Measurements from ENCODE around the gene NCBP1.
"Not testable (repeated sequence)": the region's sequence is repeated elsewhere in the genome, so short reads cannot be mapped to it uniquely, and the experiment has no call there.

The NCBP1 gene, protein sequence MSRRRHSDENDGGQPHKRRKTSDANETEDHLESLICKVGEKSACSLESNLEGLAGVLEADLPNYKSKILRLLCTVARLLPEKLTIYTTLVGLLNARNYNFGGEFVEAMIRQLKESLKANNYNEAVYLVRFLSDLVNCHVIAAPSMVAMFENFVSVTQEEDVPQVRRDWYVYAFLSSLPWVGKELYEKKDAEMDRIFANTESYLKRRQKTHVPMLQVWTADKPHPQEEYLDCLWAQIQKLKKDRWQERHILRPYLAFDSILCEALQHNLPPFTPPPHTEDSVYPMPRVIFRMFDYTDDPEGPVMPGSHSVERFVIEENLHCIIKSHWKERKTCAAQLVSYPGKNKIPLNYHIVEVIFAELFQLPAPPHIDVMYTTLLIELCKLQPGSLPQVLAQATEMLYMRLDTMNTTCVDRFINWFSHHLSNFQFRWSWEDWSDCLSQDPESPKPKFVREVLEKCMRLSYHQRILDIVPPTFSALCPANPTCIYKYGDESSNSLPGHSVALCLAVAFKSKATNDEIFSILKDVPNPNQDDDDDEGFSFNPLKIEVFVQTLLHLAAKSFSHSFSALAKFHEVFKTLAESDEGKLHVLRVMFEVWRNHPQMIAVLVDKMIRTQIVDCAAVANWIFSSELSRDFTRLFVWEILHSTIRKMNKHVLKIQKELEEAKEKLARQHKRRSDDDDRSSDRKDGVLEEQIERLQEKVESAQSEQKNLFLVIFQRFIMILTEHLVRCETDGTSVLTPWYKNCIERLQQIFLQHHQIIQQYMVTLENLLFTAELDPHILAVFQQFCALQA

DNA sequence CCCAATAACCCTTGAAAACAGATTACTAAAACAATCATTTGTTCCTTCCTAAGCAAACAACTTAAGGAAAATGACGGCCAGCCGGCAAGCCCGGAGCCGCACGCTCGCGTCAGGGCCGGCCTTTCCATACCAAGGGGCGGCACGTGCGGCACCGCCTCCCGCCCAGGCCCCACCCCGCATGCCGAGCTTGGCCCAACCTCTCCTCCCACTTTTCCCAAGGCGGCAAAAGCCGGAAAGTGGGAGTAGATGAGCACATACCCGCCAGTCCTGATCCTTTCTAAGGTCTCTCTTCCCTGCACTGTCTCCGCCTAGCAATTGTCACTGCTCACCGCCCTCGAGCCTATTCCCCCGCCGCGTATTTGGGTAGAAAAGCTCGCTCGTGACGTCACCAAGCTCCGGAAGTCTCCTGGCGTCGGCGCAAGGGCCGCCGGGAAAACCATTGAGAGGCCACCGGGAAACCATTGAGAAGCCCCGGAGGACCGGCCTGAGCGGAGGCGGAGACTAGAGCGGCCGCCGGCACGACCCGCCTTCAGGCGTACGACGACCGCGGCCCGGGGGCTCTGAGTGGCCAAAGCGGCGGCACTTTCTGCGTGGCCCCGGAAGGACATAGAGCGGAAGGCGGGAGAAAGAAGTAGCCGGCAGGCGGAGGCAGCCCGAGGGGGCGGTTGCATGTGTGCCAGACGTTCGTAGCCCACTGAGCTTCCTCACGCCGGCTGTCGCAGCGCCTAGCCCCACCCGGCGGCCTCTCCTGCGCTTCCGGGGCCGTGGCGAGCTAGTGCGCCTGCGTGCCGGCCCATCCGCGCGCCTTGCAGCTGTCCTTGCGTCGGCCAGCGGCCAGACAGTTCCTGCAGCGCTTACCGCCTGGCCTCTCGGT is at the start of gene NCBP1, which contains the start of gene TSTD2:
NCBP1 (plus strand) TSS at position 837 of the 874 bp plus-strand sequence. CDS start 61 bp downstream, outside the sequence.
TSTD2 (minus strand) TSS at position 384 of the 874 bp plus-strand sequence. CDS start 5,806 bp downstream, outside the sequence.
- peak; percentile 91 to 93 for DNase-seq (ENCODE audit: low read depth in 2 of 2)

DNA sequence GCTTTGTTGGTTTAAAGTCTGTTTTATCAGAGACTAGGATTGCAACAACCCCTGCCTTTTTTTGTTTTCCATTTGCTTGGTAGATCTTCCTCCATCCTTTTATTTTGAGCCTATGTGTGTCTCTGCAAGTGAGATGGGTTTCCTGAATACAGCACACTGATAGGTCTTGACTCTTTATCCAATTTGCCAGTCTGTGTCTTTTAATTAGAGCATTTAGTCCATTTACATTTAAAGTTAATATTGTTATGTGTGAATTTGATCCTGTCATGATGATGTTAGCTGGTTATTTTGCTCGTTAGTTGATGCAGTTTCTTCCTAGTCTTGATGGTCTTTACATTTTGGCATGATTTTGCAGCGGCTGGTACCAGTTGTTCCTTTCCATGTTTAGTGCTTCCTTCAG is 48.8 kb upstream of the NCBP1 start:
- DNase-seq (ENCODE audit: low read depth in 2 of 2), result not testable (repeated sequence)

GRCh38 chr9:97586909-97587308 is 46.7 kb upstream of the NCBP1 start:
- DNase-seq (ENCODE audit: low read depth in 2 of 2), result not testable (repeated sequence)

DNA sequence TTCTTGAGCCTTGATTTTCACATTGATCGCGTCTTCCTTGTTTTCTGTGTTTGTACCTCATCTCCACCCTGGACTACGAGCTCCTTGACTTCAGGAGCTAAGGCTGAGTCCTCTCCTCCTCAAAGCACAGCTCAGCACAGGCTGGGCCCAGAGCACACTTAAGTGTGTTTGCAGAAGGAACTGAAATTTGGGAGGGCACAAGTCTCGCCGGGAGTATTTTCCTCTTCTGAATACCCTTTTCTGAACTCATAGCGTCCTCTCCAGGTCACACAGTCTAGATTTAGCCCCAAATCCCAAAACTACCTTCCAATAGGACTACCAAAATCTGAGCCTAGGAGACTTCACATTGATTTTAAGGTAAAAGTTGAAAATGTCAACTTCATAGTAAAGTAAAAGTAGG is 42.1 kb upstream of the NCBP1 start:
- no peak for DNase-seq (ENCODE audit: low read depth in 2 of 2)

GRCh38 chr9:97592126-97592525 is 41.5 kb upstream of the NCBP1 start:
- DNase-seq (ENCODE audit: low read depth in 2 of 2), result no peak

GRCh38 chr9:97593960-97594359 is 39.7 kb upstream of the NCBP1 start:
- no peak for DNase-seq (ENCODE audit: low read depth in 2 of 2)

DNA sequence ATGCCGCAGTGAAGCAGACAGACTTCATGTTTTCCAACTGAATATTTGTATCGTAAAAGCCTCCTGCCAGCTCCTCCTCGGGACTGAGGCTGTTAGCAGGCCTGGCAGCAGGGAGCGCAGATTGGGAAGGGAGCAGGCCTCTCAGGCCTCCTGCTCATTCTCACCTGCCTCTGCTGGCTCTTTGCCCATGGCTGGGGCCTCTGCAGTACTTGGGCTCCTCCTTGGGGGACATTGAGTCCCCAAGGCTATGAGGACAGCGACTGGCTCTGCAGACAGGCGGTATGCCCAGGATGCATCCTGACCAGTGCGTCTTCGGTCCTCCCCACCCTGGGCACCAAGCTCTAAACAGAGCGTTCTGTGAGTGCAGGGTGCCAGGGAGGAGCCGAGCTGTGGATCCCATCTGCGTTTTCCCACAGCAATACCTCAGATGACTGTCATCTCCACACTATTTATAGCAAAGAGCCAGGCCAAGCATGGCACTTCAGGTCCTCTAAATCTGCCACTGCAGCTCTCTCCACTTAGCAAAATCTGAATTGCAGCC is 39.2 kb upstream of the NCBP1 start:
- no peak for DNase-seq (ENCODE audit: low read depth in 2 of 2)

- DNase-seq (ENCODE audit: low read depth in 2 of 2), result no peak
These were observed 36.7 kb upstream of the NCBP1 start for GRCh38 chr9:97596906-97597305.

GRCh38 chr9:97598461-97599288 is 34.9 kb upstream of the NCBP1 start:
- DNase-seq (ENCODE audit: low read depth in 2 of 2), result peak; percentile 54 to 62

DNA sequence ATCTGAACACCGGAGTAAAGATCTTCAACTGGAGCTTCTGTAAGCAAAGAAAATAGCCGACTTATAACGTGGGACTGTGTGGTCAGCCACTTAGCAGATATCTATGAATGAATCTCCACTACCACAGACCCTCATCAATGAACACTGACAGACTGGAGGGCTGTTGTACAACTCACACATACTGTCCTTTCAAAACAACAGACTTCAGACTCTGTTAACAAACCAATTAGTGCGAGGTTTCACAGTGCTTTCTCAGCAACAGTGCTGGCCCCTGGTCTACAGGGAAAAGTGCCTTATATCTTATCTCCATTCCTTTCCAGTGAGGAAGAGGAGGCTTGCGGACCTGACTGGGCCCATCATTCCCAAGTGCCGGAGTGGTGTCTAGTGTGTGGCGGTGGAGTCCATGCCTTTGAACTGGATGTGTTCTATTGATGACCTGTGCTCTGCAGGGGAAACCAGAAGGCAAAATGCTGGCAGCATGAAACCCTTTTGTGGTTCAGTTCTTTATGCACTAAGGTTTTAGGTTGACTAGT is 34.2 kb upstream of the NCBP1 start:
- no peak for DNase-seq (ENCODE audit: low read depth in 2 of 2)

DNA sequence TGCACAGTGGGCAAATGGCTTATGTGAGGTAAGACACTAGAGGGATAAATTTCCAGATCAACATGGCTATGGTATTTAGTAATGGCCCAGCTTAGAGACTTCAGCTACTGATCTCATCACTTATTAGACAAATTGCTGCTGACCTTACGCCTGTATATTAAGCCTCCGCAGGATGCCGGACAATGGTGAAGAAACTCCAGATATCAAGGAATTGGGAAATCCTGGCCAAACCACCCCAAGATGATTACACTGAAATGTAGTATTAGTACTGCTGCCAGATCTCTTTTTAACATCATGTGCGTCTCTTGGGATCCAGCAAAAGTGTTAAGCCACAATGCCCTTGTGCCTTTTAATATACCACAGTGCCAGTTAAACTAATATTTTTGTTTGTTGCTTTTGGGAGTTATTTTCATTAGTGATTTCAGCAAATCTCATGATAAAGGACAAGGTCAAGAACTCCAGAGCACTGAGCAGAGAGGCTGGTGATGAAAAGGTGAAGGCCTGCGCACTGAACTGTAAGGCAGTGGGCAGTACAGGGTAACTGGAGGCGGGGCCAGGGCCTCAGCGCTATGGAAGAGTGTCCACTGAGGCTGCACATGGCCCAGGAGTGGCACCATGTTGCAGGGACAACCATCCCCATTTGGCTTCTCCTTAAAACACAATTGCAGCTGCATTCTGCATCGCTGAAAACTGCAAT is 32.9 kb upstream of the NCBP1 start:
- DNase-seq (ENCODE audit: low read depth in 2 of 2), result no peak

DNA sequence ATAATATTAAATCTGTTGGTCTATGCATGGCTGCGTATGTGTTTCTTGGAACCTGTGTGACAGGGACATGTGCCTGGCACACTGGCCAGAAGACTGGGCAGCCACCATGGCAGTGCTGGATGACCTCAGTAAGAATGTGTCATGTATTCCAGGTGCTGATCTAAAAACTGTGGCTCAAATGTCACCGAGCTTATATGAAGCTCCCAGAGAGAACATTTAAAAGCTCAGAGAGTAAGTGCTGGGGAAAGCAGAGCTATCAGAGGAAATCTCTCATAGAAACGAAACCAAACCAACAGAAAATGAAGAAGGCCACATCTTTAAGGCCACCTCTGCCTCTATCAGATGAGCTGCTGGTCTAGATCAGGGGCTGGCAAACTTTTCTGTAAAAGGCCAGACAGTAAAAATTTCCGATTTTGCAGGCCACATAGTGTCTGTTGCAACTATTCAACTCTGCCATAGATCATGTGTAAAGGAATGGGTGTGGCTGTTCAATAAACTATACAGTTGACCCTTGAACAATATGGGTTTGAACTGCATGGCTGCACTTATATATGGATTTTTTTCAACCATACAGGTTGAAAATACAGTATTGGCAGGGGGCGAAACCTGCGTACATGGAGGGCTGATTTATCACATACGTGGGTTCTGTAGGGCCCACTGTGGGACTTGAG is 32.3 kb upstream of the NCBP1 start:
- no peak for DNase-seq (ENCODE audit: low read depth in 2 of 2)

DNA sequence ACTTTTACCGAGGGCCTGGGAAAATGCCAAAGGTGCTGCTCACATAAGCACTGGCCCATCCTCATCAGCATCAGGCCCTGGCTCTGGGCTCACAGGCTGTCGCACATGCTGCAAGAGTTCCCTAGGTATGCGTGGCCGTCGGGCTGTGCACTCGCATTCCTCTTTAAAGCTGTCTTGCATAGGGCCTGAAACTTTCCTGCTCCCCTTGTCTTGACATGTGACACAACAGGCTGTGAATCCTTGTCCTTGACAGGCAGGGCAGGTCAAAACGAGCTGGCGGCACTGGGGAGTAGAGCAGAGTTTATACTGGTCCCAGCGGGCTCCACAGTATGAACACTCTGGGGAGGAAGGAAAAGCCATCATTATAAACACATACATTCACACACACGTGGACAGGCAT is 31.2 kb upstream of the NCBP1 start:
- no peak for DNase-seq (ENCODE audit: low read depth in 2 of 2)

DNA sequence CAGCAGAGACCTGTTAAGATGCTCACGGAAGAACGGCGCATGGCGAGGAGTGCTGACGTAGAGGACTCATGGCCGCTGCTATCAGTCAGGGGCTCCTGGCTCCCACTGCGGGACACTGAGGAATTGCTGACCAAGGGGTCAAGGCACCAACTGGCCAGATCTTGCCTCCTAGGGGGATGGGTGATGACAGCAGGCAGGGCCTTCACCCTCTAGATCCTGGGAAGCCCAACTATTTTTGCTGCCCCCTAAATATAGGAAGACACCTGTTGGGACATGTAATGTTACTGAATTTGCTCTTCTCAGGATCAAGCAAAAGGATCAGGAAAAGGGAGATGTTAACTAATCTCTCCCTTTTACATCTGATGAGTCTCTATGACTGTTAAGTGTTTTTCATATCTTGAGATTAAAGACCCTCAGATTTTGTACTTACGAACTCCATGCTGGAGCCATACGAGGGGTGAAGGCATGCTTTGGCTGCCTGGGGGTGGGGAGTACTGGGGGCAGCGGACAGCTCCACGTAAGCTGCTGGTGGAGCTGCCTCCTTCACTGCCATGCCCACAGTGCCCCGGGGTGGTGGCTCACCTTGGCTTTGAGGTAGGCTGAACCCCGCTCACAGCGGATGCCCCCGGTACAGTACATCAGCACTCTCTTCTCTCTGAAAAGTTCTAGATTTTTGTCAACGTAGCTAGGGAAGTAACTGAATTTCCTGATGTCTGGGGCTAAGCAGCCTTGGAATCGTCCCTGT is 28.5 kb upstream of the NCBP1 start:
- no peak for DNase-seq (ENCODE audit: low read depth in 2 of 2)

DNA sequence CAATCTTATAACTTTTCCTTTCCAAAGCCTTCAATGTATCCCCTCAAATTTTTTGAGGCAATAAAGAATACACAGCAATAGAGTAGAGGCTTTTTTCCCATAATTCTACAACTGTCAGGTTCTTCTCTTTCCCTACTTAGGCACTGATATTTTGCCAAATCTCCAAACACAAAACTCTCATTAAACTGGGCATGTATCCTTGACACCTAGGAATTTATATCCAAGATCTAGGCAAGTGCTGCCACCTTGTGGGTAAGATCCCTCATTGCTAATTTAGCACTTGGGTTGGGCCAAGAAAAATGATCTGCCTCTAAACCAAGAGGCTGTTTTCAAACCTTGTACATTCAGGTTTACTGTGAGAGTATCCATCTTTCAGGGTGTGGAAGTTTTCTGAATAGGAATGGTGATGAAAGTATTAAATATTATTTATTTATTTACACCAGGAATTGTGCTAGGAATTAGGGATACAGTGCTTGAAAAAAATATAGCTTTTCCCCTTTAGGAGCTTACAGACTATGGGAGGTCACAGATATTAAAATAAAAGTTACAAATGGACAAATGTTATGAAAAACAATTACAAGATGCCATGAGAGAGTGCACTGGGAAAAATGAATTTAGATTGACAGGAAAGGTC is 18.1 kb upstream of the NCBP1 start:
- DNase-seq (ENCODE audit: low read depth in 2 of 2), result peak; percentile 25 to 34

DNA sequence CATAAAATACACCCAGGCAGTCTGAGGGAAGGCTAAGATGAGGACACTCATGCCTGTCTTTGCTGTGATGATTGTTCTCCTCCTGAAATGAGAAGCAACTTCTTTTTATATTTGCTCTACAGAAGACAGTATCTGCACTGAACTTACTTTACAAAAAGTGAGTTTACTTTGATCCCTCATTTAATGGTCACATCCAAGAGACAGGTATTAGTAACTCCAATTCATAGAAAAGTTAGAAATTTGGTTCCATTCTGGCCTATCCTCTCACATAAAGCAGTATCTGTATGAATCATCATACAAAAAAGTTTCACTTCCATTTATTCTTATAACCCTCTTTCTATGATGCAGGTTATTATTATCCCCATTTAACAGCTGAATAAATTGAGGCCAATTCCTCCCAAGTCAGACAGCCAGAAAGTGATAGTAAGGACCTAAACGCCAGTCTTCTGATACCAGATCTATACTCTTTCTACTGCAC is 15.6 kb upstream of the NCBP1 start:
- DNase-seq (ENCODE audit: low read depth in 2 of 2), result no peak

DNA sequence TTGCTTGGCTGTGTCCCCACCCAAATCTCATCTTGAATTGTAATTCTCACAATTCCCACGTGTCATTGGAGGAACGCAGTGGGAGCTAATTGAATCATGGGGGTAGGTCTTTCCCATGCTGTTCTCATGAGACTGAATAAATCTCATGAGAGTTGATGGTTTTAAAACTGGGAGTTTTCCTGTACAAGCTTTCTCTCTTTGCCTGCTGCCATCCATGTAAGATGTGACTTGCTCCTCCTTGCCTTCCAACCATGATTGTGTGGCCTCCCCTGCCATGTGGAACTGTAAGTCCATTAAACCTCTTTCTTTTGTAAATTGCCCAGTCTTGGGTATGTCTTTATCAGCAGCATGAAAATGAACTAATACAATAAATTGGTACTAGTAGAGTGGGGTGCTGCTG is 13.6 kb upstream of the NCBP1 start:
- not testable (repeated sequence) for DNase-seq (ENCODE audit: low read depth in 2 of 2)

GRCh38 chr9:97622483-97622882 is 11.1 kb upstream of the NCBP1 start:
- DNase-seq (ENCODE audit: low read depth in 2 of 2), result not testable (repeated sequence)

Measured in activated CD4-positive, alpha-beta T cell treated with anti-CD3 and anti-CD28 coated beads for 24 hours (primary cell).